ENCODE measurements around the gene SAC3D1.

Gene SAC3D1

DNA sequence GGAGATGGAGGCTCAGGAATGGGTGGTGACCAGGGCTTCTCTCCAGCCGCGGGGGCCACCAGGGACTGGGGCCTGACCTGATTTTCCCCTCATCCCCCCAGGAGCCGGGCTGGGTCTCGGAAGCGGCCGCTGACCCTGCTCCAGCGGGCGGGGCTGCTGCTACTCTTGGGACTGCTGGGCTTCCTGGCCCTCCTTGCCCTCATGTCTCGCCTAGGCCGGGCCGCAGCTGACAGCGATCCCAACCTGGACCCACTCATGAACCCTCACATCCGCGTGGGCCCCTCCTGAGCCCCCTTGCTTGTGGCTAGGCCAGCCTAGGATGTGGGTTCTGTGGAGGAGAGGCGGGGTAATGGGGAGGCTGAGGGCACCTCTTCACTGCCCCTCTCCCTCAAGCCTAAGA is 46.8 kb downstream of the SAC3D1 start:
- no peak for DNase-seq (ENCODE audit: low read depth, low spot score)

GRCh38 chr11:65089621-65090020 is 48.6 kb downstream of the SAC3D1 start:
- DNase-seq (ENCODE audit: low read depth, low spot score): no peak

GRCh38 chr11:65090628-65091027 is 49.6 kb downstream of the SAC3D1 start:
- DNase-seq (ENCODE audit: low read depth, low spot score): no peak
